22Rv1 (cell line): ENCODE measurements around the gene CAPZA3.

Source experiments
- H3K27ac ChIP-seq: fragments of 450-650 bp; 2 replicates; pipeline ENCODE4 v1.5.1; 2017
- ZFX ChIP-seq: fragments of 450-650 bp; IDR thresholded peaks from 2 replicates; pipeline ENCODE4 v1.6.1; 2017; ENCODE audit warnings: antibody characterized with exemption, borderline replicate concordance
- TF ChIP-seq, protein P1 (sequence below): fragments of 450-650 bp; IDR thresholded peaks from 2 replicates; pipeline ENCODE4 v1.5.1; 2017; ENCODE audit warnings: mild to moderate bottlenecking

The CAPZA3 gene

DNA sequence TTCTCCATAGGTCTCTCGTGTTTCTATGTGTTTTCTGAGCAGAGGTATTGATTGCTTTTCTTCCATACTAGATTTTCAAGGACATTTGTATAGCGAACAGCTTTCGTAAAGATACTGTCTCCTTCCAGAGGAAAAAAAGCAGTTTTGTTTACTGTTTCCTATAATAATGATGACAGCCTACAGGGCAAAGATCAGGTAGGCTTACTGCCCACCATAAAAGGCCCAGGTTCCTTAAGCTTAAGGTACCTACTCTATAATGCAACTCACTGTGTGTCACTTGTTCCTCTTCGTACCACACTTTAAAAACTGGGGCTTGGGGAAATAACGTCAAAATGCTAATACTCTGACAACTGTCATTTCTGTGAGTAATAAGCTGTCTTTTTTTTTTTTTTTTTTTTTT, 6.8 kb upstream of the CAPZA3 start:
- H3K27ac ChIP-seq: no peak overlapping the region
- TF ChIP-seq, protein P1, sequence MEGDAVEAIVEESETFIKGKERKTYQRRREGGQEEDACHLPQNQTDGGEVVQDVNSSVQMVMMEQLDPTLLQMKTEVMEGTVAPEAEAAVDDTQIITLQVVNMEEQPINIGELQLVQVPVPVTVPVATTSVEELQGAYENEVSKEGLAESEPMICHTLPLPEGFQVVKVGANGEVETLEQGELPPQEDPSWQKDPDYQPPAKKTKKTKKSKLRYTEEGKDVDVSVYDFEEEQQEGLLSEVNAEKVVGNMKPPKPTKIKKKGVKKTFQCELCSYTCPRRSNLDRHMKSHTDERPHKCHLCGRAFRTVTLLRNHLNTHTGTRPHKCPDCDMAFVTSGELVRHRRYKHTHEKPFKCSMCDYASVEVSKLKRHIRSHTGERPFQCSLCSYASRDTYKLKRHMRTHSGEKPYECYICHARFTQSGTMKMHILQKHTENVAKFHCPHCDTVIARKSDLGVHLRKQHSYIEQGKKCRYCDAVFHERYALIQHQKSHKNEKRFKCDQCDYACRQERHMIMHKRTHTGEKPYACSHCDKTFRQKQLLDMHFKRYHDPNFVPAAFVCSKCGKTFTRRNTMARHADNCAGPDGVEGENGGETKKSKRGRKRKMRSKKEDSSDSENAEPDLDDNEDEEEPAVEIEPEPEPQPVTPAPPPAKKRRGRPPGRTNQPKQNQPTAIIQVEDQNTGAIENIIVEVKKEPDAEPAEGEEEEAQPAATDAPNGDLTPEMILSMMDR: no peak
- TF ChIP-seq ZFX: no peak

DNA sequence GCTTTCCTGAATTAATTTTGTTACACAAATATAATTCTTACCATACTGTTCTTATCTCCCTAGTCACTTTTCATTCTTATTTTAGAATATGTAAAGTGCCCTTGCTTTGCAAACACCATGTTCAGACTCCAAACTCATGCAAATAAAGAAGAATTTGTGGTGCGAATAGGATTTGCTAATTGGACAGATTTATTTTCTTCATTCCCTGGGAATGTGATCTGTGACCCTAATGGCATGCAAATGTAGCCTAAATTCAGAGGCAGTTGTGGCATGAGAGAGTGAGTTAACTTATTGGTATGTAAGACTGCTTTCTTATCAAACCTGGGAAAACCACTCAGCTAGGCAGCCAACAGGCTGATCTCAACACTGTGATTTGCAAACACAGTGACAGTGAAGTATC, 10.0 kb downstream of the CAPZA3 start:
- no peak overlapping the region for H3K27ac ChIP-seq
- TF ChIP-seq, protein P1: no peak
- TF ChIP-seq ZFX: no peak

DNA sequence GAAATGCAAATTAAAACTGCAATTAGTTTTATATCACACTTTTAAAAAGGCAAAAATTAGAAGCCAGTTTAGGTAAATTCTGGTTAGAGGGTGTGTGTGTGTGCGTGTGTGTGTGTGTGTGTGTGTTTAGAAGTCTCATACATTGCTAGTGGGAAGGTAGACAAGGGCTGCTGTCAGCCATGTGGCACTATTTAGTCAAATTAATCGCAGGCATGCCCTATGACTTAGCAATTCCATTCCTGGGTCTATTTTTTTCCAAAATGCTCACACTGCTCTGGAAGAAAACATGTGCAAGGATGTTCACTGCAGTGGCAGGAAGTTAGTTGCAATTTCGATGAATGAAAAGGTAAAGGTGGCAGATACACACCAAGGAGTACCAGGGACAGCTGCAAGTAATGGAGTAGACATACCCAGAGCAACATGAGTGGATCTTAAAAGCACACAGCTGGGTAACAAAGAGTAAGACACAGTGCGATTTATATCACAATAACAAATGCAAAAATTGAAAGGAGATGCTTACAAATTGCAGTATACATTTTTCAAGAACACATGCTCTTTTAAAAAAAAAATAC, 11.6 kb downstream of the CAPZA3 start:
- no peak overlapping the region for H3K27ac ChIP-seq
- TF ChIP-seq ZFX: no peak
- TF ChIP-seq, protein P1: no peak

DNA sequence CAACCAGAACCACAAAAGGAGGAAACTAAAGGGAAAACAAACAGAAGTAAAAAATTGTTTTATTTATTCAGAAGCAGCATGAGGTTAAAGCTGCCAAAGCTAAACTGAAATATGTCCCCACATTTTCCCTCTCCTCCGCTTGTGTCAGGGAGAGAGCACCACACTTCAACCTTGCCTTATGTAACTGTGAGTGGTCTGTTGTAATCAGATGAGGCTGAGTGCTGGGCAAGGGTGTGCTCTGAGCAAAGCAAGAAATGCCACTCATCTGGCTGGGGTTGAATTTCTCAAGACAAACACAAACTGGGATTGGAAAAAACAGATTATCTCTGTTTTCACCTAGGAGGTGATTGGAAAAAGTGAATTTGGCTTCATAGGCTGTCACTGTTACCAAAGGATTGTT, 12.2 kb downstream of the CAPZA3 start:
- H3K27ac ChIP-seq: no peak overlapping the region
- TF ChIP-seq, protein P1: no peak
- TF ChIP-seq ZFX: no peak

DNA sequence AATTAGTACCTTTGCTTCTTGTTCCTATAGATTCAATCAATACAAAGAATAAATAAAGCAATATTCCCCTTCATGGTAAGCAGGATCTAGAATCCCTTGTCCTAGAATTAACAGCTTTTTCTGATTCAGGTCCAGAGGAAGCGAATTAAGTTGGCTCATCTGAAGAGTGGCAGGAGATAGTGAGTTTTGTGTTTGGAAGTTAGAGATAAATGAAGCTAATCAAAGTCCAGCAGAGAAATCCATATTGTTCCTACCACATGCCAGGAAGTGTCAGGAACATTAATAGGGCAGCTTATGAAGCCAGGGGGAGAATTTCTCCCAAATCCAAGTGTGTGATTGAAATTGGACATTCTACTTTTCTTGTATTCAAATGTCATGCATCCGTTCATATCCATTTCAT, 13.9 kb downstream of the CAPZA3 start:
- H3K27ac ChIP-seq: no peak overlapping the region
- TF ChIP-seq, protein P1: no peak
- TF ChIP-seq ZFX: no peak

DNA sequence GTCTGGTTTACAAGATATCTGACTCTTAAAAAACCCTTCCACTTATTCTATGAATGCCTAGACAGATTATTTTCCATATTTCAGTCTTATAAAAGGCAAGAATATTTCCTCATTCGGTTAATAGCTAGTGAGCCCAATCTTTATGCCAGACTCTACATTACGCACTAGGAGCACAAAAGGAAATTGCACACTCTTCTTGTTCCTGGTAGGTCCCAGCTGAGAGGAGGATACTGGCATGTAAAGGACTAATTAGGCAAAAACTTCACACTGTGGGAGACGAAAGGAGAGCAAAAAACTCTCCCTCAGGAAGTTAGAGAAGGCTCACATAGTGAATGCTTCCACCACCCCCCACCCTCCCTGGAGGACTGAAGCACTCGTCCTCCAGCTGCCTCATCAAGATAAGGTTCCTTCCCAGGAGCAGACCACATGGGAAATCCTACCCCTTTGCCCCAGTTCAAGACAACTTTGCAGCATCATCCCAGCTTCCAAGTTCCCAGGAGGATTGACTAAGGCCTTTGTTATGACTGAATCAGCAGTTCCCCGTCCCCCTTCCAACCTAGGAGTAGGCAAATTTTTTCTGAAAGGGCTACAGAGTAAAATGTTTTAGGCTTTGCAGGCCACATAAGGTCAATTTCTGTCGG, 14.5 kb downstream of the CAPZA3 start:
- no peak overlapping the region for H3K27ac ChIP-seq
- TF ChIP-seq ZFX: no peak
- TF ChIP-seq, protein P1: no peak

DNA sequence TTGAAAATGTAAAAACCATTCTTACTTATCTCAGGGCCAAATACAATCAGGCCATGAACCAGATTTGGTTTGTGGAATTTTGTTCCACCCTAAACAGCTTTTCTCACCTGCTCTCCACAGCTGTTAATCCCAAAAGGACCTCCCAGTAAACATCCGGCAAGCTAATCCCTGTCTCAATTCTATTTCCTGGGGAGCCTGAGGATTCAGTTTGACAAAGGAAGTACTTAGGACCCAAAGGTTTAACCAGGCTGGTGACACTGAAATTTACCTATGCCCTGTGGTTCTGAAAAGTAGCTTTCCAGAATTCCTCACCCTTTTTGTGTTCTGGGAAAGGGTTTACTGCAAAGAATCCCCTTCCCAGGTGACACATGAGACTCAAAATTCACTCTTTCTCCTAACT, 15.0 kb downstream of the CAPZA3 start:
- TF ChIP-seq ZFX: no peak
- TF ChIP-seq, protein P1: no peak
- no peak overlapping the region for H3K27ac ChIP-seq
